GM19455 (cell line): Measurements from ENCODE around the gene KRT12.

Experiments
- ATAC-seq: cut with Tn5 transposase; IDR thresholded peaks from one replicate; pipeline ENCODE4 v1.9.1; 2021; ENCODE audit not compliant: unreplicated experiment

The KRT12 gene

DNA sequence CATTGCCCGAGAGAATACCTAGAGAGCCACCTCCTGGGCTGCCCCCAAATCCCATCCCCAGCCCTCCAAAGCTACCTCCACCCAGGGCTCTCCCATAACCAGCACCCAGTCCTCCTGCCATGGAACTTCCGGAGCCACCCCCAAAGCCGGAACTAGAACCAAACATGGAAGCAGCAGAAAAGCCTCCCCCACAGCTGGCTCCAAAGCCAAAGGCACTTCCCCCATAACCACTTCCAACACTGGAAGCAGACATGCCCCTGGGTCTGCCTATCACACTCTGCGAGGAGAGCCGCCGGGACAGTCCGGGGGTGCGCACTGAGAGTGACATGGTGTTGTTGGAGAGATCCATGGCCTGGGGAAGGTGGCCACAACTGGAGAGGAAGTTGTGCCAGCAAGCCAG lies at the start of gene KRT12:
Gene KRT12, minus strand, starts transcription at position 386 of the 400 bp plus-strand sequence. Its CDS starts 37 bp downstream, at position 349.
- ATAC-seq, result no peak

DNA sequence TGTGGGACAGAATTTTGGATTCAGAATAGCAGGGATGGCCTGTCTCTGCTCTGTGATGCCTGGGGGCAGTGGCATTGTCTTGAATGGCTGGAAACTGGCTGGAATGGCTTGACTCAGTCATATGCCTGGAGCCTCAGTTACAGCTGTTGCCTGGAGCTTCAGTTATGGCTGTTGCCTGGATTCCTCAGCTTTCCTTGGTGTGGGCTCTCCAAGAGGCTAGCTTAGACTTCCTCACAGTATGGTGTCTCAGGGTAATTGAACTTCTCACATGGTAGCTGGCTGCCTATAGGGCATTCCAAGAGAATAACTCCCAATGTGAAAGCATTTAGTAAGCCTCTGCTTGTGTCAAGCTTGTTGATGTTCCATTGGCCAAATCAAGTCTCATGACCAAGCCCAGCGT lies 49.3 kb upstream of the KRT12 start:
- ATAC-seq, result no peak

DNA sequence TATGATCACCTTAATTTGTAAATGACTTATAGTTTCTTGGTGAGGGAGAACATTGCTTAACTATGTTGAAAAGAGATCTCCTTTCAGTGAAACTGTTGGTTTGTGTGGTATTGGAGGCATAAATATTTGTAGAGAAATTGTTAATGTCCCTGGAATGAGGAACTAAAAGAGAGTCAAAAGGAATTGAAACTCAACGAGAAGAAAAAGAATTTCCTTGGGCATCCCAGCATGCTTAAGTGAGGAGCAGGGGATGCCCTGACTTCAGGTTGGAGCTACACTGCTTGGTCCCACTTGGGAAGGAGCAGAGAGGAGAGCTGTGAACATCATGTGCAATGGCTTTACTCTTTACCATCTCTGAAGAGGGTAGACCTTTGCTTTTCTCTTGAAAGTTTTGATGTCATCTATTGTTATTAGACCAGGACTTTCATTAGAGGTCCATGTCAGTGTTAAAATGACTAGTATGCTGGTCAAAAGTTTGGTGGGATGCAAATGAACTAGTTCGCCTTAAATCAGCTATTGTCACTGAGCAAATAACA lies 48.8 kb upstream of the KRT12 start:
- no peak for ATAC-seq

DNA sequence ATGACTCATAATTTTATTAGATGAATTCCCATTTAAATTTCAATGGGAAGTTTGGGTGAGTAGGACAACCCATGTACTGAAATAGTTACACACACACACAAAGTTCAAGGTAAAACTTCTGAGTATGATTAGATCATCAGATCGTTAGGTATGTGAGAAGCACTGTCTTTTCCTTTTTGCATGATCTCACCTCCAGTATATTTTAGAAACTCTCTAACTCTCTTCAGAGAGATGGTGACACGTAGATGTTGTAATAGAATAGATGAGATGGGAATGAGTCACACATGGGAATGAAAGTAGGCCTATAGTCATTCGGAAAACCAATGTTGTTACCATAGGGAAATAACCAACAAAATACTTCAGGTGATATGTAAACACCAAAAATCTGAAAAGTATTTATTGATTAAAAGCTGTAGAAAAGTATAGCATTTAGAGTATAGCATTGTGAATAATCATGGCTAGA lies 48.2 kb upstream of the KRT12 start:
- no peak for ATAC-seq

DNA sequence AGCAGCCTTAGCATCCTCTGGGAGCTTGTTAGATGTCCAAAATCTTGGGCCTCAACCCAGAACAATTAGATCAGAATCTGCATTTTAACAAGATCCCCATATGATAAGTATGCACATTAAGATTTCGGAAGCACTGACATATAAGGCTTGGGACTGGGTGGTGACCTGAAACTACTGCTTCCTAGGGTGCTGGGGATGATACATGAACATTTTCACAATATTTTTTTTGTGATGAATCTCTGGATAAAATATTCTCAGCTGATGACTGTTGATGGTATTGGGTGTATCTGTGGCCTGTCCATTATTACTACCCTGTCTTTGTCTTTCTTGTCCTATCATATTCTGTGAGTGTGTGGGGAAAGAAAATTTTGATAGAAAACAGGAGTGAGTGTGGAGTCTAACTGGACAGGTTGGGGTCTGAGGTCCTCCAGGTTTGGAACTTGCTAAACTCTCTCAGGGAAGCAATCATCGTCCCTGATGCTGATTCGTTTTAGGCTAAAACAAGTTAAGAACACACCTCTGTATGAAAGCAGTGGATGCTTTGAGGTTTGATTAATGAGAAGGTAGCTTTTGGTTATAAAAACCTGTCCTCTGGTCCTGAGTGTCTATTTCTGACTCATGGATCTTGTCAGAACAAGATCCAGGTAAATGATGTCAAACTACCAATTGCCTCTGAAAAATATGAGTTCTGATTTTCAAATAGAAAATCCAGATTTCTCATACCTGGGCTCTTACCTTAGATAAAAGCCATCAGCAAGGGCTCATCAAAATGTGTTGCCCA lies 47.2 kb upstream of the KRT12 start:
- no peak for ATAC-seq

DNA sequence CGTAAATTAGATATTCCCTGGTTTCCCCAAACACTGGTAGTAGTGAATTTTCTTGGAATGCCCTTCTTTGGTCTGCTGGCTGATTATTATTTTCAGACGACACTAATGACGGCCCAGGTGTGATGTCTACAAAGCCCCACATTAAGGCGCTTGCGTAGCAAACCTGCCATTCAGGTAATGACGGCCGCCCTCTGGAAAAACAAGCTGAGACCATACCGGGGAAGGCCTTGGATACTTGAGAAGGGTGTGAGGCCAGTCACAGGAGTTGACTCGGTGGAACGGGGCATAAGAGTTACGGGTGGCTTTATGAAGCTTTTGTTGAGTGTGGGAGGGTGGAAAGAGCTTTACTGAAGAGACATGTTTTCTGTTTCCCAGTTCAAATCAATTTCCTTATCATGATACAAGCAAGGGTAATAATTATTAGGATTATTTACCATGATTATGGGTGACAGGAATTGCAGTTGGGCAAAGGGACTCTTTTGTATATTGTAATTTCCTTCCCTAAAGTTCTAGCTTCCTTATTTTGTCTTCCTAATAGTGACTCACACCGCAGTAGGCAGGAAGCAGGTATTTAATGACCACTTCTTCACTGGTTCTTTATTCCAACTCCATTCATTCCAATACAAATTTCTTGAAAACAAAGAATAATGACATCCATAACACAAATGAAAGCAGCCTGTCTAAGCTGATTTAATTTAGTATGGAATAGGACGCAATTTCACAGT lies 45.6 kb upstream of the KRT12 start:
- ATAC-seq, result no peak

DNA sequence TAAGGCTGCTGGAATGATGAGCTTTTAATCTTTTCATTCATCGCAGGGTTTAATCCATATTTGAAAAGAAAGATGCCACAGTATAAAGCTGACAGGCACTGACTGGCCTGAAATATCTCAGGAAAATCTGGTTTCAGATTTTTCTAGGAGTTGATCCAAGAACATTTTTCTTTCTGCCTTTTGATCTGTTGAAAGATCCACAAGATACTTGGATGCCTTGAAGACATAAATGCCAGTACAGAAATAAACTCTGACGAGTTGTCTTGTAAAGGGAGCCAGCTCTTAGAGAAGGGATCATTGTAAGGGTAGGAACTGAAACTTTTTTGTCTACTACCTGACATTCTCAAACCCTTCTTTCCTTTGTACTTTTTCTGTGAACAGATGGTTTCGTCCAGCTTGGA lies 43.4 kb upstream of the KRT12 start:
- no peak for ATAC-seq

DNA sequence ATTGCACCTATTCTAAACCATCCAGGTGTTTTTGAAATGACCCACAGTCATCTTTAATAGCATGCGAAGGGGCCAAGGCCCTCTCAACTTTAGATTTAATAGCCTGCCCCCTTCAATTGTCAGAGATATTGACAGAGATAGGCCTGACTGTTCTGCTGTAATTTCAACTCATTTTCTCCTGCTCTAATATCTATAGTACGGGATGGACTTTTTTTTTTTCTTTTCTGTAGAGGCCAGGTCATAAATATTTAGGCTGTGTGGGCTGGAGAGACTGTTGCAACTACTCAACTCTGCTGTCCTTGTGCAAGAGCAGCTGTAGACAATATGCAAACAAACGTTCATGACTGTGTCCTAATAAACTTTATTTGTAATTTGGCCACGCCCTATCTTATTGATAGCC lies 42.7 kb upstream of the KRT12 start:
- ATAC-seq, result no peak

DNA sequence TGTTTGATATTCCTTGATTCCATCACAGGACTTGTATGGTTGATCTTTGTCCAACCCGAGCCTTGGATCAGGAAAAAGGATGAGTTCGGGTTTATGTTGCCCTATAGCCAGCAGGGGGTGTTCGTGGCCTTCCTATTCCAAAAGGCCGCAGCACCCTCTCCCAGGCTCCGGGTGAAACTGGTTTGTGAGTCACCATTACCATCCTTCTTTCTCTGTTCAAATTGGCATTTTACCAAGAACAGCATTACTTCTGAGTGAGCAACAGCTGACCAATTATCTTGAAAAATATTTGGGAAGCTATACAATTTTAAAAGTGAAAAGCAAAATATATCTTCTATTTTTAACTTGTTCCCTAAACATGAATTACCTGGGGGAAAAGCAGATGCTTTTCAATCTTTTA lies 42.3 kb upstream of the KRT12 start:
- ATAC-seq, result no peak

DNA sequence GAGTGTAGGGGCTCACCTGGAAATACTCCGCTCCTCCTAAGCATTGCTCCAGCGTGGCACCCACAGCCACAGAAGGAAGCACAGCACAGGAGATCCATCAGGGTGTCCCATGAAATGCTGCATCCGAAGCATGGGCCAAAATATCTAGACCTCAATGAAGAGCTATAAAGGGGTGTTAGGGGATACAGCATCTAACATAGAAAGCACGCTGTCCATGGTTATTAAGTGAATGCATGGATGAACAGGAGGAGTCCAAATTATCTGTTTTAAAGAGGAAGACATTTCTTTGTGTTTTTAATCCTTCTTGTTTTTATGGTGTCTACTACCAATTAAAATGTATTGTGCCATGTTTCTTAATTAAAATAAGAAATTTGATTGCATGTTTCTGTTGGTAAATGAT lies 39.6 kb upstream of the KRT12 start:
- no peak for ATAC-seq

DNA sequence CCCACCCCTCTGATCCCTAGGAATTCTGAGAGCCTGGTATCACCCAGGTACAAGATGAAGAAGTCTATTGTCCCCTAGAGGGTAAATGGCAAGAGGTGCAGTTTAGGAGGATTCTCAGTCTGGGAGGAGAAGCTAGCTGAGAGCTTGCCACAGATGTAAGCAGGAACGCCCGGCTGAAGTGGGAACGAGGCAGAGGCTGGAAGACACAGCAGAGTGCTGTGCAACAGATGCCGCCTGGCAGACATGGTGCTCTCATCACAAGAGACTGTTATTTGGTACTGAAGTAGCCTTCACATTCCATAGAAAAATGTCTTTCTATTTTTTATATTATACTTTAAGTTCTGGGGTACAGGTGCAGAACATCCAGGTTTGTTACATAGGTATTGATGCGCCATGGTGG lies 38.3 kb upstream of the KRT12 start:
- no peak for ATAC-seq

DNA sequence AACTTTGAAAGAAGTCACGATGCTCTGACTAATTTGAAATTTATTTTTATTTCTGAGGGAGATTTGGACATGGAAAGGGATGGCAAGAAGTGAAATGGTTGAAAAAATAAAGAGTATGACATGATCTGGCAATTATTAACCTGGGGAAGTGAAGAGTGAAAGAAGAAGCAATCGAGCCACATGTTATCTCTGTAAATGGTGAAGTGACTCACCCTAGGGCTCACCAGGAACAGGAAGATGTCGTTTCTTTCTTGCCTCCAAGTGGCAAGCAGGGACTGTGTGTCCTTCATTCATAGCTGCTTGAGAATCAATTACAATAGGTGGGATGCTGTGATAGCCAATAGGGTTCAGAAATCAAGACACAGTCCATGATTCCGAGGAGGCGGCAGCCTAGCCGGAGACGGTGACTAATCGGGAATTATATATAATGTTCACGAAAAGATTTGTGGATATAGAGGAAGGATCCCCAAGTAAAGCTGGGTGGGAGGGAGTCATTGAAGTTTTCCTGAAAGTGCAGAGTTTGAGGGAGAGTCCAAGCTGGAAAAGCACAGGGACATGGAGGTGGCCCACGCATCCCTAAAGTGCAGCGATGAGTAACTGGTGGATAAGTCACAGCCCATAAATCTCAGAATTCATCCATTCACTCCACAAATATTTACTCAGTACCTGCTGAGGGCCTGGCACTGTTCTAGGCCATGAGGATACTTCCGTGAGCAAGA lies 36.3 kb upstream of the KRT12 start:
- no peak for ATAC-seq

DNA sequence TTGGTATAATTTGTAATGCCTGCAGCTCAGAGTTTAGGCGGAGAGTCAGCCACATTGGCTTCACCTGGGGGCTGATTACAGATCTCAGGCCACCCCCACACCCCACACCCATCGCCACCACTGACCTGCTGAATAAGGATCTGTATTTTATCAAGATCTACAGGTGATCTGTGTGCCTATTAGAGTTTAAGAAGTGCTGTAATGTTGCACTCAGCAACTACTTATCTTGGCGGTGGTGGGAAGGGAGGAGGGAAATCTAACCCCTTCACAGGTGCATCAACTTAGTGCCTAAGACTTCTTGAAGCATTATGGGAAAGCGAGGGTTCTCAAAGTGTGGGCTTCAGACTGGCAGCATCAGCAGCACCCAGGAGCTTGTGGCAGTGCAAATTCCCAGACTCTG lies 35.5 kb upstream of the KRT12 start:
- no peak for ATAC-seq

DNA sequence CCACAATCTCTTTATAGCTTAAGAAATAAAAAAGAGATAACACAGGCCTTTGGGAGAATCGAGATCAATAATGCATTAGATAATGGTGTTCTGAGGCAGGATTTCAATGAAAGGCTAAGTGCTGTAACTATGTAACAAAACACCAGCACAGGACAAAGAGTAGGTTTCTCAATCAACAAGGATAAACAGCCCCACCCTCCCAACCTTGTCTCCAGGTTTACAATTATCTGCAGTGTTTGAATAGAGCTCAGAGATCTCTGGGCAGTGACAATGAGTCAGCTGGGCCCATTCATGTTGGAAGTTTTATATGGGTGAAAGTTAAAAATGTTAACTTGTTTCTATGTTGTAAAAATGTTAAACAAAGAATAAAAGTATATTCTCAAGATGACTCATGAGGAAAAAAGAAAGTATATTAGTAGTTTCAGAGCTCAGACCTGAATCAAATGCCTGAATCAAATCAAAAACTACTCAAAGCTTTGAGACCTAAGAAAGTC lies 35.0 kb upstream of the KRT12 start:
- no peak for ATAC-seq

DNA sequence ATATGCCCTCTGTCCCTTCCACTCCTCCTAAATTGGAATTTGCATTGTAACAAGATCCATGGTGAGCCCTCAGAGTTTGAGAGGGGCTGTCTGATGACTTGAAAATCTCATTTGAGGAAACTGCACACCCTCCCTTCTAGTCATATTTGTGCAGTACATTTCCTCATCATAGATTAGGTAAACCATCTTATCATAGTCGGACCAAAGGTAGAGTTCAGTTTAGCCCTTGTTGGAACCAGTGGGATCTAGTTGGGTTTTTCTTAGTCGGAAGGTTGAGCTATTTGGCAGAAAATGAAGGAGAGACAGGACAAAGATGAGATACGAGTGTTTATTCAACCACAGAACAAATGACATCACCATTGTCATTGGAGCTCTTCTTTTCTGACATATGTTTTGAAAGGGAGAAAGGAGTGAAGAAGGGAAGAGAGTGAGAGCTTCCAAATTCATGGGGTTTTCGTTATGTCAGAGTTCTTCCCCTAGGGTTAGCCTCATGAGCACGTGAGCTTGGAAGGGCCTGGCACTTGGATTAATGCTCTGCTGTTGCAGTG lies 33.9 kb upstream of the KRT12 start:
- no peak for ATAC-seq

DNA sequence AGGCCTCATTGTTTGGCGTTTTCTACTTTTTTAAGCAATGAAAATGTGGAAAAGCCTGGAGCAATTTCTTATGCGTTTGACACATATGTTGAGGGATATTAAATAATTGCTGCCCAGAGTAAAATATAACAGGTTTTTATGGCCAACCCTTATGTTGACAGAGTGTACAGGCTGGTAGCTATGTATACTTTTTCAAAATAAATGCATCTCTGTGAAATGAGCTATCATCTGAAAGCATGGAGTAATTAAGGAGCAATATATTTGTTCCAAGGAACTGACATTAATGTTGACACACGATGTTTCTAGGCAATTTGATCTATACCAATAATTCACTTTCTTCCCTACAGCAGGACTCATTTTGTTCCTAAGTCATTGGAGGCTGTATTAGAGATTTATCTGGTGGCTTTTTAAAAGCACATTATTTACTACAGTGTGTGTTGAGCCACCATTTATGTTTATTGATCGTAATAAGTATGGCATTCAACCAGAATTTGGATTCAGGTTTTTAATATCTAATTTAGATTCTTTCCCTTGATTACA lies 30.0 kb upstream of the KRT12 start:
- ATAC-seq, result no peak

DNA sequence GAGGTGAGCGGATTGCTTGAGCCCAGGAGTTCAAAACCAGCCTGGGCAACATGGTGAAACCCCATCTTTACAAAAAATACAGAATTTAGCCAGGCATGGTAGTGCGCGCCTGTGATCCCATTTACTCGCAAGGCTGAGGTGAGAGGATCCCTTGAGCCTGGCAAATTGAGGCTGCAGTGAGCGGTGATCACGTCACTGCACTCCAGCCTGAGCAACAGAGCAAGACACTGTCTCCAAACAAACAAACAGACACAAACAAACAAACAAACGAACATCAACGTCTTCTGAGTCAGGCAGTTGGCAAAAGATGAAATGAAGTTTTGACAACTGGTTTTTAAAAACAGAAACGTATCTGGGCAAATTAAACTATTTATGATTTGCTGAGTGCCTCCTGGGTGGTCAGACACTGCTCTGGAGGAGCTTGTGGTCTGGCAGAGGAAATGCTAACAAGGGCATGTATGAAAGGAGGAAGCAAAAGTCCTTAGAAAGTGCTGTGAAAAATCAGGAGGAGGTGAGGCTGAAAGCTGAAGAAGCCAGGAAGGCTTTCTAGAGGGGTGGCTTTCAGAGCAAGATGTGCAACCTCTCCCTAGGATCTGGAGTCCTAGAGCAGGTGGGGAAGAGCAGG lies 28.2 kb upstream of the KRT12 start:
- ATAC-seq, result no peak

DNA sequence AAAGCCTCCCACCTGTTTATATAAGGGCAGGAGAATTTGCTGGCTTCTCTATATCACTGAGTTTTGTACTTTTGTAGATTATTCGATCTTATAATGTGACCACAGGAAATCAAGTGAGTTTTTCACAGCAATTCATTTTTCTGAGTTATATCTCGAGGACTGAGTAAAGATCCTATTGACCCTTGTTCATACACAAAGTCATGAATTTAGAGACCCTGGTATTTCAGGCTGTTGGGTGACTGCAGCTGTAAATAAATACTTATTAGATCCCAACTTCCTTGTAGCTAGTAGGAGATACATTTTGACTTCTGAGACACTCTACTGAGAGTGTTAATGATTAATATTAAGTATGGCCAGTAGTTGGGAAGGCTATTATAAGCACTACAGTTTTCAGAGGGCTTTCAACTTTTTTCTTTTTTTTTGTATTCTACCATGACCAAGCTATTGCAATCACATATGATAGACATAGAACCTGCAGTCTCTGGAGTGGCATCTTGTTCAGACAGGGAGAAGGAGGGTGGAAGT lies 21.2 kb upstream of the KRT12 start:
- no peak for ATAC-seq

DNA sequence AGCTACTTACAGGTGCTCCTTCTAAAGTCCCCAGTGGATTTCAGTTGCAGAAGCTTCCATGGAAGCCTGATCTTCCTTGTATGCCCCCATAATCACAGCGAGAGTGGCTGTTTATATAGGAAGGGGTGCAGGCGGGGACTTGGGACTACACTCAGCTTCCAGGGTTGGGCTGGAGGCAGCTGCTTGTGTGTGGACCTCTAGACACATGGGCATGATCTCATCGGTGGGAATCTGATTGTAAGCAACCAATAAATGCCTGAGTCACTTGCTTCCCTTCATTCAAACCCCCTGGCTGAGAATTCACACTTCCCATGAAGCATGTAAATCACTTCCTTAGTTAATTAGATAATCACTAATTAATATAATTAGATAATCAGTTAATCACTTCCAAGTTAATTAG lies 19.1 kb upstream of the KRT12 start:
- no peak for ATAC-seq
